ENCODE measurements around the gene MYPN. TPM values are rescaled to one million over a fixed set of nuclear protein-coding genes. Genes with fewer than 3 reads are reported as not detected.

Gene MYPN
- total RNA-seq, 2 experiments from 2014 or later, result not detected

DNA sequence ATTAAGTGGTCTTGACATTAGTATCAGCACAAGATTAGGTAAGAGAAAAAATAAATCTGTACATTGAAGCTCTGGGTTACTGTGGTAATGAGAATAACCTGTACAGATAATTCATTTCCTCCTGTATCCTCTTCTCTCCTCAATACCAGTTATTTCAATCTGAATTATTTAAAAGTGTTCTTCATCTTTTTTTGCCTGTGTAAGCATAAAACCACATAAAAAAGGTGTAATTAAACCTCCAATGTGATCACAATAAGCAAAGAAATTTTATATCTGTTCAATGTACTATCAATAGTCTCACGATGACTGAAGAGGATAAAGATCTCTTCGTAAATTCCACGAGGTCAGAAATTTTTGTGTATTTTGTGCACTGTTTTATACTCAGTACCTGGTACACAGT, 1.2 kb upstream of the MYPN start:
- H3K27ac Mint-ChIP-seq, result no peak overlapping the region
- no peaks in the 10 kb centered on the region for H3K4me1 Mint-ChIP-seq (ENCODE audit: low read depth)
- intact Hi-C loops (cut with DNase I, micrococcal nuclease), result no loop called here
- H3K9me3 Mint-ChIP-seq, result no peaks in the 10 kb centered on the region
- no peaks in the 10 kb centered on the region for H3K4me1 ChIP-seq (ENCODE audit: insufficient read depth, low read length)
- POLR2A ChIA-PET, result no interaction called here
- no peaks in the 10 kb centered on the region for H3K36me3 Mint-ChIP-seq (ENCODE audit: low read depth)
- TF ChIP-seq, protein P1, sequence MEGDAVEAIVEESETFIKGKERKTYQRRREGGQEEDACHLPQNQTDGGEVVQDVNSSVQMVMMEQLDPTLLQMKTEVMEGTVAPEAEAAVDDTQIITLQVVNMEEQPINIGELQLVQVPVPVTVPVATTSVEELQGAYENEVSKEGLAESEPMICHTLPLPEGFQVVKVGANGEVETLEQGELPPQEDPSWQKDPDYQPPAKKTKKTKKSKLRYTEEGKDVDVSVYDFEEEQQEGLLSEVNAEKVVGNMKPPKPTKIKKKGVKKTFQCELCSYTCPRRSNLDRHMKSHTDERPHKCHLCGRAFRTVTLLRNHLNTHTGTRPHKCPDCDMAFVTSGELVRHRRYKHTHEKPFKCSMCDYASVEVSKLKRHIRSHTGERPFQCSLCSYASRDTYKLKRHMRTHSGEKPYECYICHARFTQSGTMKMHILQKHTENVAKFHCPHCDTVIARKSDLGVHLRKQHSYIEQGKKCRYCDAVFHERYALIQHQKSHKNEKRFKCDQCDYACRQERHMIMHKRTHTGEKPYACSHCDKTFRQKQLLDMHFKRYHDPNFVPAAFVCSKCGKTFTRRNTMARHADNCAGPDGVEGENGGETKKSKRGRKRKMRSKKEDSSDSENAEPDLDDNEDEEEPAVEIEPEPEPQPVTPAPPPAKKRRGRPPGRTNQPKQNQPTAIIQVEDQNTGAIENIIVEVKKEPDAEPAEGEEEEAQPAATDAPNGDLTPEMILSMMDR (IDR thresholded peaks at IDR 0.05), result no peak
- no peaks in the 10 kb centered on the region for H3K9me3 ChIP-seq (ENCODE audit: control insufficient read depth in 1 of 2, insufficient read depth in 1 of 2, low read length in 2 of 2)
- H3K4me3 ChIP-seq (ENCODE audit: low read length), result no peak overlapping the region
- H3K27me3 ChIP-seq (ENCODE audit: control insufficient read depth in 1 of 2, insufficient read depth in 2 of 2, low read length in 2 of 2), result no peaks in the 10 kb centered on the region
- H3K36me3 ChIP-seq (ENCODE audit: insufficient read depth, low read length), result no peaks in the 10 kb centered on the region
- ATAC-seq (ENCODE audit: poor library complexity), result no peak
- H3K27ac ChIP-seq (ENCODE audit: low read depth in 1 of 2, low read length in 2 of 2), result no peak overlapping the region
- CTCF ChIA-PET, result no interaction called here
- no peak overlapping the region for H3K4me3 Mint-ChIP-seq
- no peak for DNase-seq
- H3K27me3 Mint-ChIP-seq, result peaks cover 16% of the 10 kb centered on the region

DNA sequence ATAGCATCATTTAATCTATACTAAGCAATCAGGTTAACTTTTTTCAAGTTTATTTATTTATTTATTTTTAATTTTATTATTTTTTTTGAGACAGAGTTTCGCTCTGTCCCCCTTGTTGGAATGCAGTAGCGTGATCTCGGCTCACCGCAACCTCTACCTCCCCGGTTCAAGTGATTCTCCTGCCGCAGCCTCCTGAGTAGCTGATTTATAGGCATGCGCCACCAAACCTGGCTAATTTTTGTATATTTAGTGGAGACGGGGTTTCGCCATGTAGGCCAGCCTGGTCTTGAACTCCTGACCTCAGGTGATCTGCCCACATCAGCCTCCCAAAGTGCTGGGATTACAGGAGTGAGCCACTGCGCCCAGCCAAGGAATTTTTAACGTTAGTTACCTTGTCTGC, 635 bp upstream of the MYPN start:
- H3K4me1 ChIP-seq (ENCODE audit: insufficient read depth, low read length), result no peaks in the 10 kb centered on the region
- no peaks in the 10 kb centered on the region for H3K9me3 ChIP-seq (ENCODE audit: control insufficient read depth in 1 of 2, insufficient read depth in 1 of 2, low read length in 2 of 2)
- ATAC-seq (ENCODE audit: poor library complexity) (no peak), DNase-seq (no peak)
- ChIA-PET POLR2A (no interaction called here), CTCF (no interaction called here)
- H3K27ac ChIP-seq (ENCODE audit: low read depth in 1 of 2, low read length in 2 of 2), result no peak overlapping the region
- H3K36me3 ChIP-seq (ENCODE audit: insufficient read depth, low read length), result no peaks in the 10 kb centered on the region
- Mint-ChIP-seq H3K4me3 (no peak overlapping the region), H3K27ac (no peak overlapping the region), H3K4me1 (ENCODE audit: low read depth) (no peaks in the 10 kb centered on the region), H3K36me3 (ENCODE audit: low read depth) (no peaks in the 10 kb centered on the region), H3K27me3 (peaks cover 16% of the 10 kb centered on the region), H3K9me3 (no peaks in the 10 kb centered on the region)
- H3K27me3 ChIP-seq (ENCODE audit: control insufficient read depth in 1 of 2, insufficient read depth in 2 of 2, low read length in 2 of 2), result no peaks in the 10 kb centered on the region
- H3K4me3 ChIP-seq (ENCODE audit: low read length), result no peak overlapping the region
- intact Hi-C loops (cut with DNase I, micrococcal nuclease), result no loop called here
- TF ChIP-seq, protein P1 (IDR thresholded peaks at IDR 0.05), result no peak

DNA sequence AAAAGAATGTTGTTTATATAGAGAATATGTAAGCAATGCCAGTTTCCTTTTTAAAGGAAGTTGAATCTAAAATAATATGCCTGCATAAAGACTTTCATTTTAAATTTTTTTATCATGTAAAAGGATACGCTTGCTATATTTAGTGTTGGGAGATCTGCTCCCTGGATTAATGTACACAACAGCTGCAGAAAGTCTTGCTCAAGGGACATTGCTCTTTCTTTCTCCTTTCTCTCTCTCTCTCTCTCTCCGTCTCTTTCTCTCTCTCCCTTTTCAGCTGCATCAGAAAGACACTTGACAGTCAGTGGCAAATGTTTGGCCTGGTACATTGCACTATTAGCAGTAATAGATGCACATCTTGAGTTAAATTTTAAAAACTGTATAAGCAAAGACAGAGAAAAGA, 739 bp downstream of the MYPN start:
- CTCF ChIA-PET, result no interaction called here
- H3K27ac Mint-ChIP-seq, result no peak overlapping the region

More for the DNA sequence above, 739 bp downstream of the MYPN start:
- POLR2A ChIA-PET, result no interaction called here
- Mint-ChIP-seq H3K27me3 (peaks cover 16% of the 10 kb centered on the region), H3K4me3 (no peak overlapping the region), H3K36me3 (ENCODE audit: low read depth) (no peaks in the 10 kb centered on the region), H3K9me3 (no peaks in the 10 kb centered on the region), H3K4me1 (ENCODE audit: low read depth) (no peaks in the 10 kb centered on the region)
- no peaks in the 10 kb centered on the region for H3K4me1 ChIP-seq (ENCODE audit: insufficient read depth, low read length)
- H3K9me3 ChIP-seq (ENCODE audit: control insufficient read depth in 1 of 2, insufficient read depth in 1 of 2, low read length in 2 of 2), result no peaks in the 10 kb centered on the region
- ATAC-seq (ENCODE audit: poor library complexity) (no peak), DNase-seq (no peak)
- no peak overlapping the region for H3K4me3 ChIP-seq (ENCODE audit: low read length)
- intact Hi-C loops (cut with DNase I, micrococcal nuclease), result no loop called here
- H3K27me3 ChIP-seq (ENCODE audit: control insufficient read depth in 1 of 2, insufficient read depth in 2 of 2, low read length in 2 of 2), result no peaks in the 10 kb centered on the region
- TF ChIP-seq, protein P1 (IDR thresholded peaks at IDR 0.05), result no peak
- no peaks in the 10 kb centered on the region for H3K36me3 ChIP-seq (ENCODE audit: insufficient read depth, low read length)
- H3K27ac ChIP-seq (ENCODE audit: low read depth in 1 of 2, low read length in 2 of 2), result no peak overlapping the region

All from CD4-positive, alpha-beta T cell (primary cell).